Fibroblast of villous mesenchyme (primary cell): ENCODE measurements around the gene GNA12. TPM values are rescaled to one million over a fixed set of nuclear protein-coding genes. Genes with fewer than 3 reads are reported as not detected.

Source experiments
- DNase-seq: peaks from one replicate; pipeline ENCODE4 v3.0.0-alpha.2; 2010; ENCODE audit warnings: low read depth
- H3K4me3 ChIP-seq: 2 replicates; pipeline ENCODE4 v1.5.1; 2011; ENCODE audit warnings: low read depth, mild to moderate bottlenecking, low read length
- CTCF ChIP-seq: IDR thresholded peaks from 2 replicates; pipeline ENCODE4 v1.5.1; 2012; ENCODE audit warnings: low read depth, mild to moderate bottlenecking, low read length; ENCODE audit not compliant: insufficient read depth
- total RNA-seq: library from RNA; depleted of rRNA; stranded (reverse); fragments of >200 nt; gene quantifications from 2 replicates; pipeline ENCODE4 v1.2.3, GENCODE V29; 2012

The GNA12 gene
- total RNA-seq, 1 donor: 46.2 TPM

DNA sequence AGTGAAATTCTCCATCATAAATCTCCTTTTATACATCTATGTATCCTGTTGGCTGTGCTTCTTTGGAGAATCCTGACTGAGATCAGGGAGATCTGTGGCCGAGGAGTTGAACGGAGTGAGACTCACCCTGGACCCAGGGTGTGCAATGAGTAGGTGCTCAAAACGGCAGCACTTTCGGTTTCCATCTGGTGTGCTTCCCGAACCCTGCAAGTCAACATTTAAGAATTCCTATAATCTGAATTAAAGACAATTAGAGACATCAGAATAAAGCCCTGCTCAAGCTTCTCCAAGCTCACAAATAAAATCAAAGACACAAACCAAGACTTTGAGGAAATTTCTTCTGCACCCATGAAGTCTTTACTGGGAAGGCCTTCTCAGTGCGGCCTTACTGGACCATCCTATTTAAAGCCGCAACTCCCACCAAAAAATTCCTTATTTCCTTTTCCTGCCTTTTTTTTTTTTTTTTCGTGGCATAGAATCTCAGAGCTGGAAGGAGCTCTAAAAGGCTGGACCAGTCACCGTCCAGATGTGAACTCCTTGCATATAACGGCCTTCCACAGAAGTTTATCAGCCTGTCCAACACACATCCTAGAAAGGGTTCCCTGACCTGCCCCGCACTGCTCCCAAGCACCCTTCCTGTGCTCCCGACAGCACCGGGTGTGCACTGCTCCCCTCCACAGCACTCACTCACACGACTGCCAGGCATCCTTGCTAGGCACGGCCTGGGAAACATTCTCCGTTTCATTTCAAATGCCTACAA is 29.7 kb downstream of the GNA12 start:
- peak; percentile 79 for DNase-seq
- no peak for TF ChIP-seq CTCF
- H3K4me3 ChIP-seq: peak overlapping the region; percentile 28

GRCh38 chr7:2813350-2814185 is 30.5 kb downstream of the GNA12 start:
- no peak for DNase-seq
- H3K4me3 ChIP-seq: peak overlapping the region; percentile 28
- TF ChIP-seq CTCF: no peak

- no peak overlapping the region for H3K4me3 ChIP-seq
- peak; percentile 83 for DNase-seq
- no peak for TF ChIP-seq CTCF
Measured at GRCh38 chr7:2812831-2813230, 31.3 kb downstream of the GNA12 start.

GRCh38 chr7:2812114-2812487 is 32.0 kb downstream of the GNA12 start:
- TF ChIP-seq CTCF: no peak
- peak; percentile 66 for DNase-seq
- peak overlapping the region; percentile 46 for H3K4me3 ChIP-seq

DNA sequence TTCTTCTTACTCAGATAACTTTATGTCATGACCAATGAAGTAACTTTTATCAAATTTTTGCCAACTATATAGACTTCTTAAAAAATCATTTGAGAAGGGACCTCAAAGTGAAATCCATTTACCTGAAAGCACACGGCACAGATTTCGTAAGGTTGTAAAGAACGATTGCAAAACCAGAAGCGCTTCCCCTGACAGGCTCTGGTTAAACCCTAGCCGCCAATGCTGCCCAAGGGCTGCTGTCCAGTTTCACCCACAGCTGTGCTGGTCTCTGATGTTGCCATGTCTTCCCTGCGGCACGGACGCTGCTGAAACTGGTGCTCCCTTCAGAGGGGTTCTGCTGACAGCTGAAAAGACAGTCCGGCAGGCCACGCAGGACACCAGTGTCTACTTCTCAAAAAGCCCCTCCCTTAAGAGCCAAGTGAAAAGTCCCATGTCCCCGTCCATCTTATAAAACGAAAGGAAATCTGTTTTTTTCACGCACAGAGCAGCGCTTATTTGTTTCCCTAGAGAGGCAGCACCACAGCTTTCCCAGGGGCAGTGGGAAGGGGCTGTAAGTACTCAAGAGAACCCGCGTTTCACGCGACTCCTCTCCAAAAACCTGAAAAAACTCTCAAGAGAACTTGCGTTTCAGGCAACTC is 32.5 kb downstream of the GNA12 start:
- peak overlapping the region; percentile 46 for H3K4me3 ChIP-seq
- TF ChIP-seq CTCF: no peak
- peak; percentile 95 for DNase-seq

GRCh38 chr7:2810682-2811415 is 33.3 kb downstream of the GNA12 start:
- no peak for DNase-seq
- no peak for TF ChIP-seq CTCF

More at GRCh38 chr7:2810682-2811415, 33.3 kb downstream of the GNA12 start:
- H3K4me3 ChIP-seq: no peak overlapping the region
